Measurements from ENCODE around the gene TMEM259.
"Not testable (repeated sequence)": the region's sequence is repeated elsewhere in the genome, so short reads cannot be mapped to it uniquely, and the experiment has no call there.

TMEM259 gene

GRCh38 chr19:1035998-1036621, 15.2 kb upstream of the TMEM259 start:
- no peak for DNase-seq (ENCODE audit: low spot score)
- Histone ChIP-seq H3K27ac (no peak overlapping the region), H3K4me3 (no peak overlapping the region)
- TF ChIP-seq CTCF (IDR thresholded peaks at IDR 0.05) = no peak

- Histone ChIP-seq H3K4me3 (no peak overlapping the region), H3K27ac (peak overlapping the region in 1 of 2 donors; percentile 1)
- TF ChIP-seq CTCF (IDR thresholded peaks at IDR 0.05) = no peak
- no peak for DNase-seq (ENCODE audit: low spot score)
Measured at GRCh38 chr19:1032264-1032867, 11.4 kb upstream of the TMEM259 start.

GRCh38 chr19:1028062-1028926, 7.4 kb upstream of the TMEM259 start:
- peak; percentile 92 for DNase-seq (ENCODE audit: low spot score)
- Histone ChIP-seq H3K4me3 (peak overlapping the region; percentile 92), H3K27ac (peak overlapping the region; percentile 98 to 100)
- no peak for TF ChIP-seq CTCF (IDR thresholded peaks at IDR 0.05)

GRCh38 chr19:1027650-1028061, 6.7 kb upstream of the TMEM259 start:
- TF ChIP-seq CTCF (IDR thresholded peaks at IDR 0.05) = no peak
- no peak for DNase-seq (ENCODE audit: low spot score)
- H3K27ac ChIP-seq = peak overlapping the region; percentile 98 to 100
- H3K4me3 ChIP-seq = peak overlapping the region; percentile 92

- TF ChIP-seq CTCF (IDR thresholded peaks at IDR 0.05) = no peak
- peak overlapping the region; percentile 98 to 100 for H3K27ac ChIP-seq
- no peak for DNase-seq (ENCODE audit: low spot score)
- H3K4me3 ChIP-seq = peak overlapping the region; percentile 92
Measured at GRCh38 chr19:1026783-1027649, 6.1 kb upstream of the TMEM259 start.

GRCh38 chr19:1025960-1026782, 5.2 kb upstream of the TMEM259 start, which contains the start of gene CNN2:
Gene CNN2 (plus strand): TSS chr19:1026608. CDS start chr19:1026662, 54 bp downstream.
- TF ChIP-seq CTCF (IDR thresholded peaks at IDR 0.05) = no peak
- peak; percentile 92 for DNase-seq (ENCODE audit: low spot score)
- H3K27ac ChIP-seq = peak within 1 kb of the TSS; percentile 98 to 100
- peak within 1 kb of the TSS; percentile 92 for H3K4me3 ChIP-seq

GRCh38 chr19:1025080-1025479, 4.2 kb upstream of the TMEM259 start:
- not testable (repeated sequence) for DNase-seq (ENCODE audit: low spot score); H3K4me3 ChIP-seq
- peak overlapping the region; percentile 98 to 100 for H3K27ac ChIP-seq

GRCh38 chr19:1023883-1024188, 2.9 kb upstream of the TMEM259 start:
- peak overlapping the region; percentile 12 to 94 for H3K27ac ChIP-seq
- H3K4me3 ChIP-seq; DNase-seq (ENCODE audit: low spot score): not testable (repeated sequence)

Data from coronary artery (tissue), 2 donors.